ENCODE measurements around the gene ZNF587.
"Not testable (repeated sequence)": the region's sequence is repeated elsewhere in the genome, so short reads cannot be mapped to it uniquely, and the experiment has no call there.

GRCh38 chr19:57851812-57852603, 2.3 kb downstream of the ZNF587 start:
- TF ChIP-seq CTCF (IDR thresholded peaks at IDR 0.05; ENCODE audit: borderline replicate concordance, extremely low read depth, low read length, poor library complexity, severe bottlenecking); EZH2 (IDR thresholded peaks at IDR 0.05; ENCODE audit: borderline replicate concordance, low read depth, low read length, severe bottlenecking): not testable (repeated sequence)
